Activated effector memory CD4-positive, alpha-beta T cell treated with Interleukin-2 at 50 U/mL for 16 hours (primary cell): ENCODE measurements around the gene REN.

Experiments used
- DNase-seq: peaks from one replicate; pipeline ENCODE4 v3.0.0-alpha.2; 2020

The REN gene

DNA sequence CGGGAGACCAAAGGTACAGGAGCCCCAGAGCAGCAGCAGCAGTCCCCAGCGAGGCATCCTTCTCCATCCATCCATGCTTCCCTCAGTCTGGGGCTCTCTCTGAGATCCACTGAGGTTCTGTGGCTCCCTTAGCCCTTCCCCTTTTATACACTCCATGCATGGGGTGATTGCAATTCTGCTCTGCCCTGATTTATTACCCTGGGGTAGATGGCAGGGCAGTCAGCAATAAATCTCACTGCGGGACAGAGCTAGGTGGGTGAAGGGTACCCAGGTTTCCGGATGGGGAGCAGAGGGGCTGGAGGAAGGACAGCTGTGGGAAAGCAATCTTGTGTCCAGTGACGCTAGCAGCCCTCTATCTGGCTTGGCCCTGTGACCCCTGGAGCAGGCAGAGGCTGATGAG lies at the start of gene REN:
Gene REN, minus strand, starts transcription at position 119 of the 400 bp plus-strand sequence. Its CDS starts 44 bp downstream, at position 75.
- DNase-seq: no peak

DNA sequence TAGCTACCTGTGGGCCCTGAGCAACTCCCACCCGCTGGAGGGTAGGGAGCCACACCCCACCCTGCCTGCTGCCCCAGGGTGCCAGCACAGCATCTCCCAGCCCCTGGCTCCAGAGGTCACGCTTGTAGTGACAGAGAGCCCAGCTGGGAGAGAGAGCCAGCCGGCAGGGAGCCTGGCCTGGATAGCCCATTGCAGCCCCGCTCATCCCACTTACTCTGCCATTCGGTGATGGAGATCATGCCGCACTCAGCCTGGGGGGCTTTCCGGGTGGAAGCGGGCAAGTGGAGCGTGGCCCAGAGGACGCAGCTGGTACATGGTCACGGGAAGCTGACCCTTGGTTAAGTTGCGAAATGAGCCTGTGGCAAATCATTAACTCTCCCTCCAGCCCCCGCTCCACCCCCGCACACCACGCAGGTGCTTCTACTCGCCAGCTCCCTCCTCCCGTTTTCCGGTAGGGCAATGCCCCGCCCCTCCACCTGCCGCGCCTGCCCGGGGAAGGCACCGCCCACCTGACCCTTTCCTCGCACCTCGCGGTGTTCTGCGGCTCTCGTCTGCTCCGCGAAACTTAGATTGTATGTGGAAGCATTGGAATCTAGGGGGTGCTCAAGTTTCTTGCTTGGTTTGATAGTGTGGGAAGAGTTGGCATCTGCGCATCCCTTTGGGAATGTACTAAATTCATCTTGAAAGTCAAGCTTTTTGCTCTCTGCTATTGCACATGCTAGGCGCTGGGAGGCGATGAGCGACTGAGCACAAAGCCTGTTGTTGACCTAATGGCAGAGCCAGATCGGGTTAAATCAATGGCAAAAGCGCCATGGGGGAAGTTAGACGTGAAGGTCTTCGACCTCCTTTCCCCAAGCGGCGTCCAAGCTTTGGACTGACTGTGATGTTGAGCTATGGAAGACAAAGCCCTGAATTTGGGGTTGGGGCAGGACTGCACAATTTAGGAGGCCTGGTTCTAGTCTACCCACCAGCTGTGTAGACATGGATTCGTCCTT lies 47.8 kb upstream of the REN start, which contains the start of gene GOLT1A:
Gene GOLT1A, minus strand, starts transcription at position 321 of the 995 bp plus-strand sequence. Its CDS starts 82 bp downstream, at position 239.
- DNase-seq: peak; percentile 35

DNA sequence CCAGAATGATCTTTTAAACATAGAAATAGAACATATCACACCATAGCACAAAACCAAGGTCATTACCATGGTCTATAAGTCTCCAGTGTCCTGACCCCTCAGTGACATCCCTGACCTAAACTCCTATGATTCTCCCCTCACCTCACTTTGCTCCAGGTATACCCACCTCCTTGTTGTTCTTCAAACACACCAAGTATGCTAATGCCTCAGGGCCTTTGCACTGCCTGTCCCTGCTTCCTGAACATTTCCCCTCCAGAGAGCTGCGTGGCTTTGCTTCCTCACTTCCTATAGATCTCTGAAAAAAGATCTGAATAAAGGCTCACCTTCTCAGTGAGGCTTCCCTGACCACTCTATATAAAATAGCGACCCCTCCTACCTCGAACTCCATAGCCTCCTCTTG lies 46.6 kb upstream of the REN start:
- DNase-seq: no peak

DNA sequence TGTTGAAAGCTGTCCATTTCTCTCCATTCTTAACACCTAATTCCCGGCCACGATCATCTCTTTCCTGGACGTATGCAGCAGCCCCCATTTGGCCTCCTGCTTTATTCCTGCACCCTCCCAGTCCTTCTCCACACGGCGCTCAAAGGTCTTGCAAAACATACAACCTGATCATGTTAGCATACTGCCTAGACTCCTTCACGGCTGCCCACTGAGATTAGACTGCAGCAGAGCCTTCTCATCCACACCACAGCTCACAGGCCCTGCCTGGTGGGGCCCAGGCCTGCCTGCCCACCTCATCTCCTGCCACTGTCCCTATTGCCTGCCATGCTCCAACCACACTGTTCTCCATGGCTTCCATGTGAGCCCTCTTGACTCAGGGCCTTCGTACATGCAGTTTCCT lies 44.9 kb upstream of the REN start:
- DNase-seq: no peak

DNA sequence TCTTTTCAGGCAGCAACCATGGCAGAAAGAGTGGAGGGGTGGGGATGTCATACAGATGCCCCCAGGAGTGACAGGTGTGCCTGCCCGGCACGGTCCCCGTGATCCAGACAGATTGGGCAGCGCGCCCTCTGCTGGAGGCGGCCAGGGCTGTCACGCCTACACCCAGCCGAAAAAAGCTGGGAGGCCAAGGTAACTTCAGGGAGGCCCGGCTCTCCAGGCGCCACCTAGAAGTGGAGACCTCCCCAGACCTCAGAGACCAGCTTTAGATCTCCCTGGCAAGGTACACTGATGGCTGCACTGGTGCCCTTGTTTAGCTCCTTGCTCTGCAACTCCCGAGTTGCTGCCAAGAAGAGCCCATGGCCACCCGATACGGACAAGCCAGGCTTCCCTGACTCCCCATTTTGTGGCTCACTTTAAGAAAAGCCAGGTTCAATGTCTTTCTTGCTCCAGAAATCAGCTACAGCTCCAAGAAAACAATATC lies 41.0 kb upstream of the REN start:
- DNase-seq: peak; percentile 58

DNA sequence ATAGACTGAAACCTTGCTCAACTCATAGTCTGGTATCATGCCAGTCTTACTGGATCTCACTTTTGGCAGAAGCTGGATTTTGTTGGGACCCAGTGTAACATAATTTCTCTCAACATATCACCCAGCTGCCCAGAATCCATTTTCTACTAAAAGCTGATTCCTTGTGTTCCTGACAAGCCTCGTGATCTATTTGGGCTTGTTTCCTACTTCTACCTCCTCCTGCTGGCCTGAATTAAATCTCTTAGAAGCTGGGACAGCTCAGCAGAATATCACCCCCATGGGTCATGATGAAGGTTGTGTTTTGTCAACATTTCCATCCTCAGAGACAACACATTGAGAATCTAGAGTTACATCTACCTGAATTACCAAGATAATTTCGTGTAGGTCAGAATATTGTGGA lies 40.0 kb upstream of the REN start:
- no peak for DNase-seq

DNA sequence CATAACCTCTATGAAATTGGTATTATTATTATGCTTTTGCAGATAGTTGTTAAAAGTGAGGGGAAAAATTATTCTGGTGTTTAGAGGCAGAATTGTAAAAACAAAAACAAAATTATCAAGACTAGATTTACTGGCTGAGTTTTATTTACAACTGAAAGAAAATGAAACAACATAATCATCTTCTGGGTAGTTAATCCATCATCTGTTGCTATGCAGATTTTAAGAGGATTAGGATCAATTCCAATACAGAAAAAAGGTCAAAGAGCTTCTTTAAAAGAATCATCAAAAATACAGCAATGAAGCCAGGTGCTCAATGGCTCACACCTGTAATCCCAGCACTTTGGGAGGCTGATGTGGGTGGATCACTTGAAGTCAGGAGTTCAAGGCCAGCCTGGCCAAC lies 39.3 kb upstream of the REN start:
- DNase-seq: no peak

DNA sequence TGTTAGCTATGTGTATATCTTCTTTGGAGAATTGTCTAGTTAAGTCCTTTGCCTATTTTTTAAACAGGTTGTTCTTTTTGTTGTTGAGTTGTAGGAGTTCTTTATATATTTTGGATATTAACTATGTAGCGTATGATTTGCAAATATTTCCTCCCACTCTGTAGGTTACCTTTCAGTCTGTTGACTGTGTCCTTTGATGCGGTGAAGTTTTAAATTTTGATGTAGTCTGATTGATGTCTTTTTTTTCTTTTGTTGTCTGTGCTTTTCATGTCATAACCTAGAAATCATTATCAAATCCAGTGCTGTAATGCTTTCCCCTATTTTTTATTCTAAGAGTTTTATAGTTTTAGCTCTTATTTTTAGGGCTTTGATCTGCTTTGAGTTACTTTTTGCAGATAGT lies 38.8 kb upstream of the REN start:
- DNase-seq: no peak

DNA sequence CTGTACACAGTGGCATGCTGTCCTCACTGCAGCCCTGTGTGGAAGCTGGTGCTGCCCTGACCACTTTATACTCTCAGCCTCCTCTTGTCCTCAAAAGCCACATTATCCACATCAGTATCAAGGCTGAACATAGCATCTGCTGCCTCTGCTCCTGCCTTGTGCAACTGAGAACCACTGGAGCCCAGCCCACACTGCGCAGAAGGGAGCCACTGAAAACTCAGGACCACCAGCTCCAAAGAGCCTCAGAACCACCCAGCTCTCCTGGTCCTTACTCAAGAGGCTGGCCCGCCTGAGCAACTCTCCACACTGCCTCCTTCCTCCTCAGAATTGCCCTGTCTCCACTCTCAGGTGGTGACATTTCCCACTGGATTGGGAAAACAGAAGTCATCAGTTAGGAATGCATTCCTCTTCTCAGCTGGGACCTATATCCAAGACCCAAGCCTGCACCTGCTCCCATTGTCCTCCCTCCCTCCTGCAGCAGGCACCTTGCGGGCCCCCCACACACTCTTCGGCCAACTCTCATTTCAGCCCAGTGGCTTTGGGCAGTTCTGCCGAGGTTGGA lies 37.1 kb upstream of the REN start:
- DNase-seq: no peak

DNA sequence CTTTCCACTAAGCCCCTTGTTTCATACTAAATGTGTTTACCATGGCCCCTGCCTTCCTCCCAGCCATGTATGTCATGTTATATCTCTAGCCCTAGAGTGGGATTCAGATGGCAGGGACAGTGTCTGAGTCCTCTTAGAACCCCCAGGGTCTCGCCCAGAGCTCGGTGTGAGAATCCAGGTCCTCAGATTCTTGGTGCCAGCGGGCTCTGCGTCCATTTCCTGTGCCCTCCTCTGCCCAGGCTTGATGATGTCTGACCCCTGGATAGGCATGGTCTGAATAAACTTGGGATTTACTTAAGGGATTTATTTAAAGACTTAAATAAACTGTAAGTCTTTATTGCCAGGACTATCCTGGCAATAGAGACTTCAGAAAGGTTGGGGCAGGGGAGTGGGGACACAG lies 36.3 kb upstream of the REN start:
- no peak for DNase-seq

DNA sequence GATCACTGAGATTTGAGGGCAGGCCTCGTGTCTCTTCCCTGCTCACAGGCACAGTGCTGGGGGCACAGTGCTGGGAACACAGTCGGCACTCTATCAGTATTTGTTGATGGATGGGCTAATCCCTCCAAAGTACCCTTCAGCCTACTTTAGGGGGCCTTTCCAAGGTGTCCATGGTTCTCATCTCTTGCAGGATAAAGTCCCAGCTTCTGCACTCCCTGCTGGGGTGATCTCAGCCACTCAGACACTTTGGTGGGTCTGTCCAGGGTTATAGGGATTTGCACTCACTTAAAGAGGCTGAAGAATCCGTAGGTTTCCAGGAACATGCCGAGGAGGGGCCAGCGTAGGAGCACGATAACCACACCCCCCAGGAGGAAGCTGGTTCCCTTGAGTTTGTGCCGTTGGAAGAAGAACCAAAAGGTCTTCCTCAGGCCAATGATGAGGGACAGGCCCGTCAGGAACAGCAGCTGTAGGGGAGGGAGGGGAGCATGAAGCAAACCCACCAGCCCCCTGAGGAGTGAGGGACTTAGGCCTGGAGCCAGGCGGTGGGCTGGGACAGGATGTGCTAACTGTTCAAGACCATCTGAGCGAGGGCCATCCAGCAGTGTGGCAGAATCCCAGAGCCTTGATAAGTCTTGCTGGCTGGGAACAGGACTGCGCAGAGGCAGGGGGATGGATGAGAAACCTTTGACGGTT lies 35.4 kb upstream of the REN start:
- DNase-seq: no peak

DNA sequence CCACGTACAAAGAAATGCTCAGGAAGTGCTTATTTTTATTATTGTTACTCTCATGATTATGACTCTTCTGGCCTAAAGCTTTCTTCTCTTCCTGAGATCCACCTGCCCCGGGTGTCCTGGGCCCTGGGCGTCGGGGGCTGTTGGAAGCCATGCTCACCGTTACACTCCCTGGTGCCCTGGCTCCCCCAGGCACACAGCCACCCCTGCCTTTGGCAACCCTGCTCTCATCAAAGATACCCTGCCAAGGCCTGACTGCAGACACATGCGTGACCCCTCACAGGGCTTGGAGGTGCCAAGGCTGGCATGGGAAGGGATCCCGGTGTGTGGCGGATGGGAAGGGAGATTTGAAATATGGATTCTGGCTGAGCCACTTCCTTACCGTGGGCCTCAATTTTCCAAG lies 33.4 kb upstream of the REN start:
- no peak for DNase-seq

DNA sequence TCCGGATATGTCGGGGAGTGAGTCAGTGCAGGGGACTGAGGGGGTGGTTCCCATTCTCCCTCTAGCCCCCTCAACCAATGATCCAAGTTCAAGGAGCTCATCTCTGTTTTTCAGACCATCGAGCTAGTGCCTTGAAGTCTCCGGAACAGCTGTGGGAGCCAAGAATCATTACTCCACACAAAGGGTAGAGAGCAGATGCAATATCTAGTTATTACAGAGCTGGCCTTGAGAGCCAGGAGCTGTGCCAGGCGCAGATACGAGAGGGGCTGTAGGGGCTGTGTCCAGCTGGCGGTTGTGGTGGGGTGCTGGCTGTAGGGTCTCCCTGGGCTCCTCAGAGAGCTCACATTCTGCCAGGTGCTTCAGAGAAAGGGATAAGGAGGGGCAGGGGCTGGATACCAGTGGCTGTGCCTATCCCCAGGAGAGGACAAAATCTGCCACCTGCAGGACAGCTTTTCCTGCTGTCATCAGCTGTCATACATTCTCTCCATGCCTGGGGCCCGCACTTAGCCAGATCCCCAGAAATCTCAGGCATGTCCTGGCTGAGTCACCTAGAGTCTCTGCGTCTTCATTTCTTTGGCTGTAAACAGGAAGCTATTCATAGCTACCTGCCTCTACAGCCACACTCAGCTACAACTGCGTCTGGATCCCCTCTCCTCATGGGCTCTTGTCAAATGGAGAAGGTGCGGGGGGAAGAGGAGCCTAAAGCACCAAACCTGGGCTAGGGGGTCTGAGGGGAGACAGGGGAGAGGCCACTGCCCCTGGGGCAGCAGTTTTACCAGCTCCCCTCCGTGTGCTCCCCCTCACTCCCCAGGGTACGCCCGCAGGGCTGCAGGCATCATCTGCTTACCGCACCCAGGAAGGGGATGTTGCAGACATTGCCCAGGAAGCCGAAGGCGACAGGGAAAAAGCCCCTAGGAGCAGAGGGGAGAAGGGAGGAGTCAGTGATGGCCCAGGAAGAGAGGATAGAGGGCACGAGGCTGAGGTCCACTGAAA lies 32.5 kb upstream of the REN start:
- DNase-seq: no peak

DNA sequence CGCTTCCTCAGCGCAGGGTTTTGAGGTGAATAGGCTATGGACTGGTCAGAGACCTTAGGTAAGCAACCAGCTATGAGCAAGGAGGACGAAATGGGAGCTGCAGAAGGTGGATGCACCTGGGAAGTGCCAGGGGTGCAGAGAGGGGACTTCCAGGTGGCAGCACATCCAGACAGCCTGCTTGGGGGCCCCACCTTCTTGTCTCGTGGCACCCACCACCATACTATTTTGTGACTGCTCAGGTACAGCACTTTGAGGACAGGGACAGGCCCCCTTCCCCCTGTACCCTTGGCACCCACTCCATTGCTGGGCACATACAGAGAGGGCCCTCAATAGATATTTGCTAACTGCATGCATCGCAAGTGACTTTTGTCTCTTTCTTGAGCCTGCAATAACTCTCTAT lies 30.9 kb upstream of the REN start:
- DNase-seq: no peak

DNA sequence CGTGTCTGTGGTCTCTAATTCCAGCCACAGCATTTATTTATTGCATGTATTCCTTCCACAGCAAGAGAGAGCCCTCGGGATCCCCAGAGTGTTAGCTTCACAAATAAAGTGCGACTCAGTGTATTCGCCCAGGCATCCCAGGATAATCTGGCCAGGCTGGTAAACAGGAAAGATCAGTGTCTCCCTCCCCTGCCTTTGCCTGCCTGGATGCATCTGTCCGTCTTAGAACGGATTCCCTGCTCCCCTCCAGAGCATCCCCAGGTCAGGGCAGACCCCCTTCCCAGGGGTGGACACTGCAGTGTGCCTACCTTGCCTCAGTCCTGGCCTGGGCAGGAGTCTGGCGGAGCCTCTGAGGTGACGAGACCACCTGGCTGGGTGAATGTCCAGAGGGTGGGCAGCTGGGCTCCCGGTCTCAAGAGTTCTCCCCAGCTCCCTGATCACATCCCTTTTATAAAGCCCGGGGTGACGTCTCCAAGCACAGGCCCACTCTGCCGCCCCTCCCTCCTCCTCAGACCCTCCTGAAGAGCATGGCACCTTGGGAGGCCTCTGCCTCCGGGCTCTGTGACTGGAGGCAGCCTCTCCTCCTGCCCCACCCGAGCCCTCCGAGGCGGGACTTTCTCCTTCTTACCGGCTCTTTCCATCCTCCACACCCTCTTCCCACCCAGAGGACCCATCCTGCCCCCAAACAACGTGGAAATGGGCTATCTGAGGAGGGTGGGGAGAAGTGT lies 30.1 kb upstream of the REN start, which contains the start of gene KISS1:
Gene KISS1, minus strand, starts transcription at position 424 of the 728 bp plus-strand sequence. CDS start 3,615 bp downstream, outside the sequence.
- no peak for DNase-seq

DNA sequence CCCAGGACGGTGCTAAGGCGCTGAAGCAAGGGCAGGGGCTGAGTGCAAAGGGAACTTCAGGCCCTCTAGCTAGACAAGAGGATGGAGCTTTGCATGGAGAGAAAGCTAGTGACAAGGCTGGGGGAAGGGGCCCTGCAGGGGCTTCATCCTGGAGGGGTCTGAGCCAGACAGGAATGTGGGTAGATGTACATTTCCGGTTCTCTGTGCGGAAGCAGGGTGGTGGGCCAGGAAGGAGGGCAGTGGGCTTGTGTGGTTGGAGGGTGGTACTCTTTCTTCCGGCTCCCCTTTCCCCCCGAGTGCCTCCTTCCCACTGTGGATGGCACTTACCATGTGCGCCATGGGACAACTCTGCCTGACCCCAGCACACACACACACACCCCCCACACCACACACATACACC lies 28.6 kb upstream of the REN start:
- DNase-seq: no peak

DNA sequence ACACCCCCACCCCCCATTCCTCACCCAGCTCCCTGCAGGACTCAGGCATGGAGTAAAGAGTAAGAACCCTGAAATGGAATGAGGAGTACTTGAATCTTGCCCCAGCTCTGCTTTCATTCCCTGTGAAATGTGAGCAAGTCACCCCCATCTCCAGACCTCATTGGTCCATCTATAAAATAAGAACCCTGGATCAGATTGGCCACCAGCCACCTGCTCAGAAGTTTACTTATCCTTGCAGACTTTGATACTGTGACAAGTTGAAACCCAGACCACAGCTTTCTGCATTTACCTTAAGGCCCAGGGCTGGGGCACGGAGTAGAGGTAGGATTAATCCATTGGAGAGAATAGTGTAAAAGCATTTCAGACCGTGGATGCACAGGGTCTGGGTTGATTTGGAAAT lies 27.9 kb upstream of the REN start:
- no peak for DNase-seq

DNA sequence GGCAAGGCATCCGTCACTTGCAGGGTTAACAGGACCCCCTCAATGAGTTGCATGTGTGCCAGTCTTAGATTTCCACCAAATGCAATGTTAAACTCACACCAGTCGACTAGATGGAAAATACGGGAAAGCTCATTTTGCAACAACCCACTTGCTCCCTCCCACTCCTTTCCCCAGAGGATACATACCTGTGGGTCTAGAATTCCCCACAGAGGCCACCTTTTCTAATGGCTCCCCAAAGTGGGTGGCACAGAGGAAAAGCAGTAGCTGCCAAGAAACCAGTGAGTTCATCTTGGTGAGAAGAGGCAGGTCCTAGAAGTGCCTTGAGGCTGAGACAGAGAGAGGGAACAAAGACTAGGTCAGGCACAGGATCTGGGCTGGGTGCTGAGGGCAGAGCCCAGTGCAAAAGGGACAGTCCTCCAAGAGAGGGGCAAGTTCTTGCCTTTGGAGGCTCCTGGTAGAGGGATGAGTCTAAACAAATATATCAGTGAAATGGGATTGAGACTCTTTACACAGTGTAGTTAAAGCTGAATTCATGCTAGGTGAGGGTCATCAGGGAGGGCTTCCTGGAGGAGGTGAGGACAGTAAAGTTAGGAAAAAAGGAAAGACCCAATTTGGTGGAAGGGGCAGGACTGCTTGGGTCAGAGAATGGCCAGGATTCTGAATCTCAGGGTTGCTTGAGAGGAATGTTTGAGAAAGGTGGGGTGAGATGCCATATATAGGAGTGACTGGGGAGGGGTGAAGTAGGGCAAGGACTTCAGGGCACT lies 26.6 kb upstream of the REN start:
- DNase-seq: no peak

DNA sequence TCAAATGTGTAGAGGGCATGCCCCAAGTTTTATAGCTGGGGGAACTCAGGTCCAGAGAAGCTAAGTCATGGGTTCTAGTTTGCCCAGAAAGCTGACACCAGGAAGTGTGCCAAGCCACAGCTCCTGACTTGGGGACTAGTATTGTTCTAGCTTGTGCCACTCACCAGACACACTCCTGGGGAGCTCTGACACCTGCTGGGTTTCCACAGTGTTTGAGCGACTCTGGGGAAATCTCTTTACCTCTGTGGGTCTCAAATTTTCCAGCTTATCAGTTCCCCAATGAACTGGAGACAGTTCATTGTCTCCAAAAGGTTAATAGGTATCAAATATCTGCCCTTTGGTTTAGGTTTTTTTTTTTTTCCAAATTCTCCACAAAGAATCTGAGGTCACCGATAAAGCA lies 25.9 kb upstream of the REN start:
- no peak for DNase-seq

DNA sequence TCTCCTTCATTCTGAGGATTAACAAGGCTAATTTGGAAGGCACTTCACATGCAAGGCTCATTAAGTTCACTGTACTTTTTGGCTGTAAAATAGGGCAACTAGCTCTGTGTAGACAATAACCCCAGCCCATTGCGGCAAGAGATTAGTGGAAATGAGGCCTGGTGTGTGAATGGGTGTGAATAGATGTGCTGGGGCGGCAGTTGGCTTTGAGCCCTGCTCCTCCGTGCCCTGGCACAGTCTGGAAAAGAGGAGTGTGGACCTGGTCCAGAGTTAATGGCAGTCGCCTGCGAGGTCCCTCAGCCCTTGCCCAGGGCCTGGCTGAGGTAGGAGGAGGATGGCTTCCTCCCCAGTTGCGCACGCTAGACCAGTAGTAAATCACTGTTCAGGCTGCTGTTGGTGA lies 25.3 kb upstream of the REN start:
- DNase-seq: no peak
